K562 (cell line): ENCODE measurements around the gene GALM. TPM values are rescaled to one million over a fixed set of nuclear protein-coding genes. Genes with fewer than 3 reads are reported as not detected.

Experiments
- ATAC-seq: fragments of 200-7000 bp; cut with Tn5 transposase; 3 replicates; pipeline ENCODE4 v1.9.1; 2020; ENCODE audit warnings: moderate library complexity
- BruUV-seq: library from RNA; stranded (reverse); fragments of 400-500 nt; replicated peaks from 2 replicates; lab custom pipeline; 2021; lab: Mats Ljungman, UMichigan
- CTCF ChIA-PET: fragments of 300-600 bp; formaldehyde crosslinking; extraction: SDS; loops from one replicate; lab custom pipeline; 2021; ENCODE audit warnings: low intra/inter-chr PET ratio; lab: Yijun Ruan, JAX
- POLR2A ChIA-PET: fragments of 300-600, 350-650 bp; sonication (Branson Sonifier 250); formaldehyde crosslinking; extraction: SDS; loops from one replicate; lab custom pipeline; 2021; ENCODE audit warnings: antibody characterized with exemption, inconsistent platforms; lab: Yijun Ruan, JAX
- DNase-seq, 4 experiments: peaks; one replicate each; pipeline versions ENCODE4 v3.0.0 to v3.0.0-alpha.2; 2011 to 2018; ENCODE audit warnings: low spot score in 3 of 4, mixed read lengths in 3 of 4; ENCODE audit errors: extremely low read depth in 1 of 4
- FAIRE-seq: peaks from 2 replicates; lab custom pipeline; 2011; peaks lifted over from hg19 to GRCh38; lab: Jason Lieb, UNC
- H2AFZ ChIP-seq: 2 replicates; pipeline ENCODE4 v1.6.0; 2011; ENCODE audit warnings: low read depth, low read length, control low read depth, inconsistent platforms
- H3K27ac ChIP-seq: fragments of 200-600 bp; 3 replicates; pipeline ENCODE4 v1.8.0; 2011; ENCODE audit warnings: low read depth, mild to moderate bottlenecking, control low read depth, inconsistent platforms, low read length, moderate library complexity, mixed read lengths; ENCODE audit errors: extremely low read depth
- H3K27me3 ChIP-seq, 2 experiments: fragments of 300-600 bp in 1 of 2; 2 replicates in 1 of 2; 3 replicates in 1 of 2; pipeline versions ENCODE4 v1.6.0 to v1.8.0; 2011; ENCODE audit warnings: inconsistent platforms in 2 of 2, low read length in 2 of 2, mild to moderate bottlenecking in 1 of 2, mixed read lengths in 1 of 2, moderate library complexity in 1 of 2; ENCODE audit not compliant: control insufficient read depth in 2 of 2, insufficient read depth in 2 of 2
- H3K36me3 ChIP-seq: fragments of 300-600 bp; 3 replicates; pipeline ENCODE4 v1.8.0; 2011; ENCODE audit warnings: mild to moderate bottlenecking, low read length, inconsistent platforms; ENCODE audit not compliant: control insufficient read depth, insufficient read depth
- H3K4me1 ChIP-seq, 2 experiments: fragments of 200-600 bp in 1 of 2; replicated peaks in 1 of 2; 2 replicates in 1 of 2; 3 replicates in 1 of 2; pipeline versions ENCODE4 v1.5.1 to v1.8.0; 2011; ENCODE audit warnings: inconsistent platforms in 2 of 2, low read length in 2 of 2, mild to moderate bottlenecking in 1 of 2, mixed read lengths in 1 of 2, moderate library complexity in 1 of 2; ENCODE audit not compliant: control insufficient read depth in 2 of 2, insufficient read depth in 2 of 2
- H3K4me2 ChIP-seq: 2 replicates; pipeline ENCODE4 v1.6.1; 2011; ENCODE audit warnings: low read length, control low read depth, inconsistent platforms, mixed read lengths; ENCODE audit not compliant: insufficient read depth
- H3K4me3 ChIP-seq: fragments of 200-600 bp; sonication (generic), shearing (Covaris generic); 2 replicates; pipeline ENCODE4 v1.5.1; 2016; ENCODE audit warnings: control low read depth, inconsistent platforms
- H3K79me2 ChIP-seq: fragments of 200-600 bp; 3 replicates; pipeline ENCODE4 v1.8.0; 2011; ENCODE audit warnings: low read length, inconsistent platforms; ENCODE audit not compliant: control insufficient read depth, insufficient read depth
- H3K9ac ChIP-seq, 2 experiments: 2 replicates each; pipeline versions ENCODE4 v1.6.0 to v1.6.1; 2011; ENCODE audit warnings: low read depth in 2 of 2, low read length in 2 of 2, control low read depth in 1 of 2, inconsistent platforms in 1 of 2, mild to moderate bottlenecking in 1 of 2, mixed read lengths in 1 of 2; ENCODE audit not compliant: insufficient read depth in 1 of 2
- H3K9me1 ChIP-seq: one replicate; pipeline ENCODE4 v1.6.0; 2011; ENCODE audit warnings: inconsistent platforms, mild to moderate bottlenecking, low read length, moderate library complexity; ENCODE audit not compliant: control insufficient read depth, insufficient read depth
- H3K9me3 ChIP-seq: replicated peaks from 2 replicates; pipeline ENCODE4 v1.5.1; 2011; ENCODE audit warnings: low read depth, low read length, inconsistent platforms; ENCODE audit not compliant: control insufficient read depth, insufficient read depth
- H4K20me1 ChIP-seq: replicated peaks from 2 replicates; pipeline ENCODE4 v1.6.1; 2011; ENCODE audit warnings: low read length, inconsistent platforms, mixed read lengths; ENCODE audit not compliant: control insufficient read depth, insufficient read depth
- ATF4 ChIP-seq: fragments of 450-650 bp; formaldehyde crosslinking; IDR thresholded peaks from 2 replicates; pipeline ENCODE4 v1.4.0; 2022; ENCODE audit warnings: mild to moderate bottlenecking, moderate library complexity
- C11orf30 ChIP-seq: fragments of 450-650 bp; IDR thresholded peaks from 2 replicates; pipeline ENCODE4 v1.6.1; 2016; ENCODE audit warnings: low read depth, mild to moderate bottlenecking
- CHAMP1 ChIP-seq: fragments of 450-650 bp; IDR thresholded peaks from 2 replicates; pipeline ENCODE4 v1.6.1; 2016; ENCODE audit warnings: mild to moderate bottlenecking
- CREM ChIP-seq: IDR thresholded peaks from 2 replicates; pipeline ENCODE4 v1.6.1; 2014; ENCODE audit warnings: antibody characterized with exemption, low read depth
- JUND ChIP-seq, 2 experiments: IDR thresholded peaks; 2 replicates in 1 of 2; 3 replicates in 1 of 2; pipeline ENCODE4 v1.6.1; 2011; ENCODE audit warnings: borderline replicate concordance in 2 of 2, low read depth in 2 of 2, low read length in 2 of 2, improper control_type of control experiment in 1 of 2, missing biosample characterization in 1 of 2, missing genetic modification characterization in 1 of 2, missing genetic modification reagents in 1 of 2
- L3MBTL2 ChIP-seq: fragments of 450-650 bp; IDR thresholded peaks from 2 replicates; pipeline ENCODE4 v1.6.1; 2016; ENCODE audit warnings: mild to moderate bottlenecking, moderate library complexity
- MAFG ChIP-seq: fragments of 450-650 bp; conservative IDR thresholded peaks from 2 replicates; pipeline ENCODE4 v1.6.1; 2016; ENCODE audit warnings: missing genetic modification characterization, missing compliant biosample characterization
- MYC ChIP-seq, 2 experiments: fragments of 250-450 bp in 1 of 2; sonication (Bioruptor Pico) in 1 of 2; IDR thresholded peaks; 2 replicates each; pipeline versions ENCODE4 v1.5.1 to v1.6.1; 2012 to 2021; ENCODE audit warnings: low read depth in 2 of 2, borderline replicate concordance in 1 of 2, improper control_type of control experiment in 1 of 2, low read length in 1 of 2, mild to moderate bottlenecking in 1 of 2, moderate library complexity in 1 of 2
- ZBTB12 ChIP-seq: fragments of 250-450 bp; sonication (Bioruptor Pico); IDR thresholded peaks from 2 replicates; pipeline ENCODE4 v1.4.0; 2020
- ZNF184 ChIP-seq: sonication (generic); formaldehyde crosslinking; IDR thresholded peaks from 2 replicates; pipeline ENCODE4 v1.5.0; 2020; ENCODE audit warnings: missing genetic modification reagents
- ZNF561 ChIP-seq: fragments of 450-650 bp; formaldehyde crosslinking; conservative IDR thresholded peaks from 2 replicates; pipeline ENCODE4 v1.4.0; 2020; ENCODE audit warnings: mild to moderate bottlenecking, moderate library complexity
- ZNF586 ChIP-seq: fragments of 450-650 bp; formaldehyde crosslinking; conservative IDR thresholded peaks from 2 replicates; pipeline ENCODE4 v1.4.0; 2020; ENCODE audit warnings: mild to moderate bottlenecking, moderate library complexity
- ZNF79 ChIP-seq: fragments of 250-450 bp; sonication (Bioruptor Pico); IDR thresholded peaks from 2 replicates; pipeline ENCODE4 v1.4.0; 2020; ENCODE audit warnings: low read depth, mild to moderate bottlenecking, moderate library complexity
- WGBS: fragments of 100-300 bp; shearing (Covaris generic); methylation state at CpG from one replicate; pipeline ENCODE4 v1.1.6; 2016; ENCODE audit warnings: low coverage, mixed read lengths; ENCODE audit not compliant: insufficient coverage; ENCODE audit errors: missing lambda C conversion rate; 5-methylcytosine and 5-hydroxymethylcytosine counted together
- in situ Hi-C: fragments of 300-500 bp; cut with MboI; formaldehyde crosslinking; loops from 4 replicates; pipeline ENCODE4 v1.15.0; 2018; ENCODE audit warnings: inconsistent platforms, mixed read lengths
- intact Hi-C: fragments of 100-400 bp; cut with micrococcal nuclease; formaldehyde crosslinking; loops from 2 replicates; pipeline ENCODE4 v1.14.2; 2022
- polyA plus RNA-seq, 8 experiments: library from polyadenylated mRNA; depleted of rRNA in 4 of 8; stranded (reverse) in 5 of 8; unstranded in 3 of 8; fragments of >200 nt; fragmentation: Nextera tagmentation in 2 of 8; fragmentation: Illumina TruSeq in 1 of 8; extraction: Ambion mirVana in 2 of 8; extraction: Trizol in 1 of 8; gene quantifications; 2 replicates each; pipeline versions ENCODE4 v1.2.1 to v1.2.3, GENCODE V29; 2011 to 2014; ENCODE audit warnings: inconsistent platforms in 1 of 8, missing spikeins in 1 of 8
- total RNA-seq, 7 experiments: library from RNA; depleted of rRNA in 6 of 7; stranded (reverse); fragments of >200 nt in 6 of 7; fragmentation: Illumina TruSeq in 2 of 7; extraction: Trizol in 2 of 7; gene quantifications; 2 replicates each; pipeline versions ENCODE4 v1.2.1 to v1.2.3, GENCODE V29; 2011 to 2021; ENCODE audit warnings: low replicate concordance in 1 of 7

GALM gene
- total and polyA plus RNA-seq, 9 of the 15 experiments (the other 6 are each of a cell fraction or from before 2014, with no cell fraction given): 22.1 to 51.7 (median 27.9) TPM

GRCh38 chr2:38654528-38655381, 11.2 kb upstream of the GALM start:
- DNase-seq (peak in 1 of 4 experiments; percentile 43), ATAC-seq (peak; percentile 4), FAIRE-seq (no peak)
- Histone ChIP-seq H3K79me2 (no peaks in the 10 kb centered on the region), H3K27me3 (no peaks in the 10 kb centered on the region), H3K27ac (peak overlapping the region; percentile 62), H2AFZ (peak overlapping the region; percentile 93), H3K9me1 (no peaks in the 10 kb centered on the region), H3K36me3 (no peaks in the 10 kb centered on the region), H3K4me3 (no peak overlapping the region), H3K4me2 (peak overlapping the region; percentile 55), H4K20me1 (no peaks in the 10 kb centered on the region), H3K4me1 (peaks cover 31 to 50% of the 10 kb centered on the region in 2 experiments), H3K9ac (peak overlapping the region; percentile 32 to 88), H3K9me3 (no peaks in the 10 kb centered on the region)
- ChIA-PET POLR2A (interaction anchor here (0.6 to 3.4 kb wide), 4 partner anchors 11 to 97 kb away, joined by 3 to 18 read pairs (median 4); partner anchors contain the start of genes GALM, HNRNPLL and SRSF7), CTCF (no interaction called here)
- in situ Hi-C loops: no loop called here
- BruUV-seq: no TSS peak
- 31% methylated on average over 13 of the region's 13 CpGs for WGBS
- intact Hi-C loops: no loop called here
- TF ChIP-seq MYC (IDR thresholded peaks at IDR 0.05; ENCODE audit: low read depth, low read length): no peak
- TF ChIP-seq MYC (CRISPR knock-in tag; IDR thresholded peaks at IDR 0.05; ENCODE audit: borderline replicate concordance, low read depth): no peak
- peak; percentile 67; the same call in 1 of the 2 replicates for TF ChIP-seq JUND (IDR thresholded peaks at IDR 0.05; ENCODE audit: borderline replicate concordance, low read depth, low read length)
- peak; percentile 47; the same call in 2 of the 3 replicates for TF ChIP-seq JUND (tag; IDR thresholded peaks at IDR 0.05; ENCODE audit: borderline replicate concordance, low read depth, low read length)
- no peak for TF ChIP-seq ZNF561
- TF ChIP-seq ATF4 (CRISPR knock-in tag): no peak
- no peak for TF ChIP-seq CHAMP1
- peak; percentile 78 for TF ChIP-seq C11orf30
- TF ChIP-seq CREM: peak; percentile 40
- TF ChIP-seq ZNF586 (CRISPR knock-in tag): no peak
- TF ChIP-seq ZNF184: no peak
- TF ChIP-seq MAFG (tag): peak; percentile 58
- TF ChIP-seq ZNF79: no peak
- 0 out of 2 replicates have a peak, but pooled peaks have one; percentile 41 for TF ChIP-seq ZBTB12
- peak; percentile 85 for TF ChIP-seq L3MBTL2
